AML-193 (cell line): ENCODE data around the gene ITGA5.
A peak's percentile ranks its signal among the peaks of the same experiment; 100 is the strongest.

Experiments
- DNase-seq, 2 experiments: peaks; one replicate each; lab custom pipeline; 2025; lab: John Stamatoyannopoulos, UW

The ITGA5 gene

GRCh38 chr12:54419088-54419887, at the start of gene ITGA5:
TSS of gene ITGA5 (minus strand) at chr12:54419266. CDS start at chr12:54419198, 68 bp downstream.
- peak in 1 of 2 experiments; percentile 19 for DNase-seq

DNA sequence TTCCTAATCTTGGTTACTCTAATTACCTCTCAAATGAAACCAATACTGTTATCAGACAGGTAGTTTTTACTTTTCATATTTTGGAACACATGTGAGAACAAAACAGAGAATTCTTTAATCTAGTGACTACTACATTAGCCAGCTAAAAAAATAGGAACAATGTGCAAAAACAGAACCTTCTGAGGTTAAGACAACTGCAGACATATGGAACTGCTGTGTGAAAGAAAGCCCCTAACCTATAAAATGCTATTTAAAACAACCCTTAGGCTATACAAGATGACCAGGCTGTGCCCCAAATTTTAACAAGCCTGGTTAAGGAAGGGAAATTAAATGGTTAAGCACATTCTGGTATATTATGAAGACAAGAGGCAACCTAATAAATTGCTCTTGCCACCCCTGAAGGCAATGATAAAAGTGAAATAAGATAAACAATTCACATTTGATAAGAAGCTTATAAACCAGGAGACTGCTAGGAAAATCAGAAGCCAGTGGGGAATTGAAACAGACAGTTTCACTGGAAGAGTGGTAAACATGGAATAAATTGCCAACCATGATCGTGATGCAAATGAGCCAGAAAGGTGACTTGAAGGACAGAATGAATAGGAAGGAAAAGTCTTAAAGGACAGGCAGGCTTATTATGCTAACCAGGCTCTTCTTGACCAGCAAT, 46.9 kb upstream of the ITGA5 start:
- no peak for DNase-seq

- DNase-seq: no peak
Observed at GRCh38 chr12:54463484-54463883, 44.4 kb upstream of the ITGA5 start.

GRCh38 chr12:54463034-54463433, 44.0 kb upstream of the ITGA5 start:
- peak; percentile 88 to 95 for DNase-seq

DNA sequence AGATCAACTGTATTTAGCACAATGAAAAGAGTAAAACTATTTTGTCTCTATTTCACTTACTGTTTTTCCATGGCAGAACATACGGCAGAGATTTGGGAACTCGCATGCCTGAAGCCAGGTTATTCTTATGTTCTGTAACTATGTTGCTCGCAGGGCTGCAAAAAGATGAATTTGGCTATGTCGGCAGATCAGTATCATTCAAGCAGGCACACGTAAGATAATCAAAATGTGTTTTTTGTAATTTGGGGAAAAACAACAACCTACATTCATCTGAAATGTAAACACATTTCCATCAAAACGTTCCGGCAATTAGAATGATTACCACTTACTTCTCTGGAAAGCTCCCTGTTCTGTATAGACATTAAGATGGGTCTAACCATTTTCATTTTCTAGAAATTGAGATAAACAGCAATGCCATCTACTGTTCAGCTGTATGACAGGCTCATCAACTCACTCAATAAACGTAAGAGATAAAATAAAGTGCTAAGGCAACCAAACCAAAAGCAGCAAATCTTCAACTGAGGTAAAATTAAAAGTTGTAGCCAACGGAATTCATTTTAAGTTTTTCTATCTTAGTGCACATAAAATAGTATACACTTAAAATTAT, 41.4 kb upstream of the ITGA5 start:
- DNase-seq: no peak

- DNase-seq: no peak
Observed at GRCh38 chr12:54459355-54459754, 40.3 kb upstream of the ITGA5 start.

DNA sequence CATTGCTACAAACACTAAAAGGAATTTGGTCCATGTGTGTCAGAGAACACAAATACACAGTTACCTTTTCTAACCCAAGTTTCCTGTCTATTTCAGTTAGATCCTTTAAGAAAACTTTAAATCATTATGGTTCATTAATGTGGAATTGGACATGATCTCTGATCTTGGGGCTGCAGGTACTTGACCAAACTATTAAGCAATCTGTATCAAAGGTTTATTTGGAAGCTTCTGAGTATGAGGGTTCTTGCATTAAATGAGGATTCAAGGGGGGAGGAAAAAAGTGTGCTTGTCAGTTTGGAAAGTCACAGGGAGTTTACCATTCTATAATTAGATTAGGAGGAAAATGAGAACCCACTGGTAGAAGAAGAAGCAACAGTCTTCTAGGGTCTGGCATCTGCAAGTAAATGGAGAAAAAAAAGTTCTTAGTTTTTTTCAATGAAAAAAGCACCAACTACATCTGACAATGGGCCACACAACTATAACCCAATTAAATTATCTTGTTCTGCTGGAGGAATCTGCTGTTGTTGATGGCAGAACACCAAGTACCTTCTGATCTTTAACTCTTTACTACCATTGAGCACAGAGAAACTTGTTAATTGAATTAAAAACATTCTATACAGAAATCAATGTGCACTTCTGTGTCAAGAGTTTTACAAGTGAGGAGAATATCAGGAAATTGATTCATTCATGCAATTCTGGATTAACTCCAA, 36.8 kb upstream of the ITGA5 start:
- DNase-seq: no peak

GRCh38 chr12:54452628-54453027, 33.6 kb upstream of the ITGA5 start:
- DNase-seq: no peak

DNA sequence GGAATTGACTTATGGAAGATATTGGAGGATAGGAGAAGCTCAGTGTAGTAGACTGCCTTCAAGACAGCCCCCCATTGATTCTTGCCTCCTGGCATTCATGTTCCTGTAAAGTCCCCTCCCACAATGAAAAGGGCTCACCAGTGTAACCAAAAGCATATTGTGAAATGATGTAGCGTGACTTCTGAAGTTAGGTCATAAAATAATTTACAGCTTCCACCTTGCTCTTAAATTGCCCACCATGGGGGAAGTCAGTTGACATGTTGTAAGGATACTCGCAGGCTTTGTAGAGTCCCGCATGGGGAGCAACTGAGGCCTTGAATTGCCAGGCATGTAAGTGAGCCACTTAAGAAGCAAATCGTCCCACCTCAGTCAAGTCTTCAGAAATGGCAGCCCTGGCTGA, 29.3 kb upstream of the ITGA5 start:
- no peak for DNase-seq

DNA sequence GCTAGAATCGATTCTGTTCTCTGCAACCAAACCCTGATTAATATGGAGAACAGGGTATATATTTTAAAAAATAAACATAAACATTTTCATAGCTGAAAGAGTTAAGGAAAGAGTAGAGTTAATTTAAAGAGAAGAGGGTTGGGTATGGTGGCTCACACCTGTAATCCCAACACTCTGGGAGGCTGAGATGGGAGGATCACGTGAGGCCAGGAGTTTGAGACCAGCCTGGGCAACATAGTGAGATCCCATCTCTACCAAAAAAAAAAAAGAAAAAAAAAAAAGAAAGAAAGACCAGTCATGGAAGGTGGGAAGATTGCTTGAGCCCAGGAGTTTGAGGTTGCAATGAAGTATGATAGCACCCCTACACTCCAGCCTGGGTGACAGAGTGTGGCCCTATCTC, 28.9 kb upstream of the ITGA5 start:
- DNase-seq: no peak

DNA sequence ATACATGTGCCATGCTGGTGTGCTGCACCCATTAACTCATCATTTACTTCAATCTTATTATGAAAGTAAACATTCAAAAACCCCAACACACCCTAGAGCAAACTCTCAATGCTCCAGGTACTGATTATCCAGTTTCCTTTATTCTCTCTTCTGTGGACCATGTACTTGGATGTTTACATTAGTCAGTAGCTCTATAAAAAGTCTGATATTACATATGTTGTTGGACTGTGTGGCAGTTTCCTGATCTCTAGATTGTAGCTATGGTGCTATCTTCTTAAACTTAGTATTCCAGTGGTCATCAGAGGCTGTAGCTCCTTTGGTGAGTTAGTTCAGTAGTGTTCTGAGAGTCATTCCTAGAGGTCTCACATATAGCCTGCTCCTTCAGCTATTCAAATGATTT, 25.1 kb upstream of the ITGA5 start:
- DNase-seq: no peak

DNA sequence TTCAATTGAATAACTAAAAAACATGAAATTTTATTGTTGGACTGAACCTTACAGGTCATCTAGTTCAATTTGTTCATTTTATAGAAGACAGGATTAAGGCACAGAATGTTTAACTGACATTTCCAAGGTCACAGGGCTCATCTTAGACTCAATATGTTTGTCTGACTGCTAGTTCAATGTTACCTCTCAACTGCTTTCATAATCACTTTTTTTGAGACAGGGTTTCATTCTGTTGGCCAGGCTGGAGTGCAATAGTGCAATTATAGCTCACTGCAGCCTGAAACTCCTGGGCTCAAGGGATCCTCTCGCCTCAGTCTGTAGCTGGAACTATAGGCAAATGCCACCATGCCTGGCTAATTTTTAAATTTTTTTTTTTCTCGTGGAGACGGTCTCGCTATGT, 24.4 kb upstream of the ITGA5 start:
- no peak for DNase-seq

GRCh38 chr12:54442961-54443360, 23.9 kb upstream of the ITGA5 start:
- no peak for DNase-seq

DNA sequence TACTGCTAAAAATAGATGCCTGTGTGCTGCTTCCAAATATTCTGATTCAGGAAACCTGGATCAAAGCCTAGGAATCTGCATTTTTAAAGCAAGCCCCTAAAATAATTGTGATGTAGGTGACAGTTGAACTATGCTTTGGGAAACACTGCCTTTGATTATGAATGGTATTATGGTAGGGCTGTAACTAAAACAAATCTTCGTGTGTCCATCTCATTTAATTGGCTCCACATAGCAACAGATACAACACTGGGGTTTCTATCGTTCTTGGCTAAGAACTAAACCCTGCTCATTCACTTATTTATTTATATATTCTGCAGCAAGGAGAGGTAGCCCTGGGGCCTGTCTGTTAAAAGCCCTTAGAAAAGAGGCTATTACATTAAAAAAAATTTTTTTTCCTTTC, 23.0 kb upstream of the ITGA5 start:
- DNase-seq: no peak

DNA sequence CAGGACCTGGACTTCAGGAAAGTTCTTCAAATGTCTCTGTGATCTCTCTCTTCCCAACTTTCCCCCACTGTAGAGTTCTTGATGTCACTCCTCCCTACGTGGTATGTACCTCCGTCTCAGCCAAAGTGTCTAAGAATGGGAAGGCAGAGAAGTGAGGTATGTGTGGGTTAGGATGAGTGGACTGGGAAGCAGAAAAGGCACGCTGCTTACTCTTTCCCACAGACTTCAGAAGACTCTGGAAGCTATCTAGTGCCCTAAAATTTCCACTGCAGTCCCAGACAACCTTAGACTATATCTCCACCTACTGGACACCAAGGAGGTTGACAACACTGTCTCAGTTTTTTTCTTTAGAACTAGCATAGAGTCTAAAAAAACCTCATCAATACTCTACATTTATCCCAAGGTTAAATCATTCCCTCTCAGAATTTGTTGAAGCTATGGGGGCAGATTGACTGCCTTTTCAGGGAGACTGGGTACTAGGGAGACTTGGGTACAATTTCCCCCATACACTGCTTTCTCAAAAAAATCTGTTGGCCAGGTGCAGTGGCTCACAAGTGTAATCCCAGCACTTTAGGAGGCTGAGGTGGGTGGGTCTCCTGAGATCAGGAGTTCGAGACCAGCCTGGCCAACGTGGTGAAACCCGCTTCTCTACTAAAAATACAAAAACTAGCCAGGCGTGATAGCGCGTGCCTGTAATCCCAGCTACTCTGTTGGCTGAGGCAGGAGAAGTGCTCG, 20.6 kb upstream of the ITGA5 start:
- DNase-seq: peak; percentile 72 to 74

- no peak for DNase-seq
Observed at GRCh38 chr12:54439096-54439495, 20.0 kb upstream of the ITGA5 start.

DNA sequence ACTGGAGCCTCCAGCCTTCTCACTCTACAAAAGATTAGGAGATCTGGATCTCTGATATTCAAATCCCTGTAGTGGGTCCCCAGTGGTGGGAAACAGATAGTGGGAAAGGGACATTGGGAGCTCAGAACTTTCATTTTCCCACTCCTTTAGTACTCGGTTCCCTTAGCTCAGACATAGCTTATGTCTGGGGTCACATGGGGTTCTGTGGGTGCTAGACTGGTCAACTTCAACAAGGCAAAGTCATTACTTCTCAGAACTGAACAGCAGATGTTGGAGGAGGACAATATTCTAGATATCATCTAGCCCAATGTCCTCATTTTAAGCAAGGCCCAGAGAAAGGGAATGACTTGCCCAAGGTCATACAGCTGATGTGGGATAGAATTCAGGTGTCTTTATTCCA, 19.5 kb upstream of the ITGA5 start:
- no peak for DNase-seq

DNA sequence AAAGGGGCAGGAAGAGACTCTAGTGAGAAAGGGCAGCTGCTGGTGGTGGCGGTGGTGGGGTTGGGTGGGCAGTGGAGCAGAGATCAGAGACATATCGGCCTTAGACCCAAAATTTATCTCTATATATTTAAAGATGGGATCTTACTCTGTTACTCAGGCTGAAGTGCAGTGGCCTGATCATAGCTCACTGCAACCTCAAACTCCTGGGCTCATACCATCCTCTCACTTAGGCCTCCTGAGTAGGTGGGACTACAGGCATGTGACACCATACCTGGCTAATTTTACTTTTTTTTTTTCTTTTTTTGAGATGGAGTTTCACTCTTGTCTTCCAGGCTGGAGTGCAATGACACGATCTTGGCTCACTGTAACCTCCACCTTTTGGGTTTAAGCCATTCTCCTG, 18.6 kb upstream of the ITGA5 start:
- no peak for DNase-seq

DNA sequence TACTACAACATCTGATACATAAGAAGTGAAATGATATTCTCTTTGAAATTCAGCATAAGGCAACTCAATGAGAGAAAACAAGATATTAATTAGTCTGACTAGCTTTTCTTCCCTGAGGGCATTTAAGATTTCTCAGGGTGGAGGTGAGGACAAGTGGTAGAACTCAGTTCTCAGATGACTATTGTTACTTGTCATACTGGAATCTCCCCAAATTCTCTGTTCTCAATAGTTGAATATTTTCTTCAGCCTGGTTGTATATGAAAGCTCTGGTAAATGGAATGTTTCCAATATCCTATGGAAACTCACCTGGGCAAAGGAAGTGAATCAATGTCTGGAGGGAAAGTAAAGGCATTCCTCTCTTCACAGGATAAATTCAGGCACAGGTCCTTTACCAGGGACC, 18.2 kb upstream of the ITGA5 start:
- no peak for DNase-seq

DNA sequence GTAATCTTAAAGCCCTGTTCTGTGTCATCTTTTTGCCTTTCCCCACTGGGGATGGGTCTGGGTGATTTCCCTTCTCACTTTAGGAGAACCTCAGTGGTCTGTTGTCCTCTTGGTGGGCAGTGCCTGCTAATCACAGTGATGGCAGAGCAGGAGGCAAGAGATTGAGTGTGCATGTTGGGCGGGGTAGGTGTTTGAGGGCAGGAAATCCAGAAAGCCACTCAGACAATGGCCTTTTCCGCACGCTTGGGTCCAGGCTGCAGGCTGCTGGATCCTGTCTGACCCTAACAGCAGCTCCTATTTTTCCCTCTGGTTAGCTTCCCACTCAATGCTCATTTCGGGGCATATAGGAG, 13.7 kb upstream of the ITGA5 start:
- no peak for DNase-seq

GRCh38 chr12:54431911-54432814, 13.1 kb upstream of the ITGA5 start:
- no peak for DNase-seq
